GM23248 (cell line): ENCODE results near the gene TCF4. TPM values are rescaled to one million over a fixed set of nuclear protein-coding genes. Genes with fewer than 3 reads are reported as not detected.

Experiments used
- DNase-seq: peaks from one replicate; pipeline ENCODE4 v3.0.0-alpha.2; 2015
- H2AFZ ChIP-seq: fragments of 200-600 bp; sonication (generic); 2 replicates; pipeline ENCODE4 v1.6.1; 2016; ENCODE audit warnings: antibody characterized with exemption
- H3F3A ChIP-seq: fragments of 200-600 bp; sonication (generic); 2 replicates; pipeline ENCODE4 v1.6.1; 2016; ENCODE audit warnings: mild to moderate bottlenecking, antibody characterized with exemption, mixed run types; ENCODE audit not compliant: insufficient read depth
- H3K27ac ChIP-seq: fragments of 200-600 bp; sonication (generic); 2 replicates; pipeline ENCODE4 v1.5.1; 2016; ENCODE audit warnings: mild to moderate bottlenecking
- H3K27me3 ChIP-seq: fragments of 200-600 bp; sonication (generic); replicated peaks from 2 replicates; pipeline ENCODE4 v1.6.1; 2016; ENCODE audit warnings: mild to moderate bottlenecking; ENCODE audit not compliant: insufficient read depth
- H3K36me3 ChIP-seq: fragments of 200-600 bp; sonication (generic); 2 replicates; pipeline ENCODE4 v1.6.1; 2016; ENCODE audit warnings: low read depth, mild to moderate bottlenecking
- H3K4me1 ChIP-seq: fragments of 200-600 bp; sonication (generic); 2 replicates; pipeline ENCODE4 v1.6.1; 2016; ENCODE audit warnings: mild to moderate bottlenecking; ENCODE audit not compliant: insufficient read depth
- H3K4me2 ChIP-seq: fragments of 200-600 bp; sonication (generic); one replicate; pipeline ENCODE4 v1.6.1; 2016; ENCODE audit warnings: mild to moderate bottlenecking; ENCODE audit not compliant: unreplicated experiment
- H3K4me3 ChIP-seq: fragments of 200-600 bp; sonication (generic); 2 replicates; pipeline ENCODE4 v1.5.1; 2016; ENCODE audit warnings: mild to moderate bottlenecking
- H3K79me2 ChIP-seq: fragments of 200-600 bp; sonication (generic); 2 replicates; pipeline ENCODE4 v1.6.1; 2016; ENCODE audit warnings: mild to moderate bottlenecking; ENCODE audit not compliant: insufficient read depth
- H3K9ac ChIP-seq: fragments of 200-600 bp; sonication (generic); 2 replicates; pipeline ENCODE4 v1.6.1; 2016; ENCODE audit warnings: mild to moderate bottlenecking
- H3K9me2 ChIP-seq: fragments of 200-600 bp; sonication (generic); 2 replicates; pipeline ENCODE4 v1.6.1; 2016; ENCODE audit warnings: mixed run types, mild to moderate bottlenecking, moderate library complexity; ENCODE audit not compliant: insufficient read depth
- H3K9me3 ChIP-seq: fragments of 200-600 bp; sonication (generic); one replicate; pipeline ENCODE4 v1.6.1; 2017; ENCODE audit warnings: low read depth
- H4K20me1 ChIP-seq: fragments of 200-600 bp; sonication (generic); 2 replicates; pipeline ENCODE4 v1.6.0; 2016; ENCODE audit not compliant: insufficient read depth
- EZH2 ChIP-seq: fragments of 200-600 bp; sonication (generic); IDR thresholded peaks from 2 replicates; pipeline ENCODE4 v1.6.1; 2018; ENCODE audit warnings: antibody characterized with exemption, mild to moderate bottlenecking; ENCODE audit not compliant: insufficient read depth, poor library complexity, severe bottlenecking
- EZH2phosphoT487 ChIP-seq: fragments of 200-600 bp; sonication (generic); IDR thresholded peaks from 2 replicates; pipeline ENCODE4 v1.6.1; 2018; ENCODE audit warnings: antibody characterized with exemption, moderate library complexity, mild to moderate bottlenecking, low read depth; ENCODE audit not compliant: insufficient read depth
- WGBS, 2 experiments: methylation state at CpG; one replicate each; pipeline ENCODE4 v1.1.6; 2015 to 2017; ENCODE audit warnings: low lambda C conversion rate in 2 of 2, low coverage in 1 of 2; ENCODE audit errors: missing lambda C conversion rate in 2 of 2; 5-methylcytosine and 5-hydroxymethylcytosine counted together
- in situ Hi-C: fragments of 300-500 bp; cut with MboI; formaldehyde crosslinking; loops from 2 replicates; pipeline ENCODE4 v1.15.0; 2020
- polyA plus RNA-seq: library from polyadenylated mRNA; unstranded; fragments of >200 nt; fragmentation: Nextera tagmentation; extraction: Ambion mirVana; gene quantifications from 2 replicates; pipeline ENCODE4 v1.2.1, GENCODE V29; 2016
- total RNA-seq: library from RNA; depleted of rRNA; stranded (reverse); fragments of >200 nt; shearing (Covaris generic); gene quantifications from 2 replicates; pipeline ENCODE4 v1.2.3, GENCODE V29; 2014

Gene TCF4
- total and polyA plus RNA-seq, 2 experiments from 2014 or later = 54.5 to 59.3 TPM

GRCh38 chr18:55351980-55352714, 235.8 kb downstream of the TCF4 start:
- Histone ChIP-seq H3K27ac (no peak overlapping the region), H3K4me2 (no peak overlapping the region), H3K79me2 (peaks cover 54% of the 10 kb centered on the region), H3K4me1 (peaks cover 24% of the 10 kb centered on the region), H3F3A (no peaks in the 10 kb centered on the region), H3K9me3 (no peaks in the 10 kb centered on the region), H3K36me3 (no peaks in the 10 kb centered on the region), H3K4me3 (no peak overlapping the region), H3K9me2 (no peaks in the 10 kb centered on the region; the same call in 1 of the 2 replicates), H2AFZ (no peak overlapping the region), H4K20me1 (no peaks in the 10 kb centered on the region), H3K9ac (no peak overlapping the region), H3K27me3 (no peaks in the 10 kb centered on the region)
- TF ChIP-seq EZH2 (no peak), EZH2phosphoT487 (no peak)
- in situ Hi-C loops = no loop called here
- DNase-seq = no peak
- WGBS, 2 experiments = 90 to 94% methylated on average over 3 of the region's 3 CpGs

GRCh38 chr18:55351241-55351691, 236.7 kb downstream of the TCF4 start:
- peaks cover 21% of the 10 kb centered on the region for H3K4me1 ChIP-seq
- H3K4me3 ChIP-seq = no peak overlapping the region
- H3K9ac ChIP-seq = no peak overlapping the region
- WGBS, 2 experiments = 73 to 82% methylated on average over 6 of the region's 6 CpGs
- DNase-seq = peak; percentile 41
- no peak overlapping the region for H2AFZ ChIP-seq
- no peaks in the 10 kb centered on the region; the same call in 1 of the 2 replicates for H3K9me2 ChIP-seq
- no peaks in the 10 kb centered on the region for H3K27me3 ChIP-seq
- in situ Hi-C loops = no loop called here
- peak overlapping the region; percentile 45 for H3K4me2 ChIP-seq
- H3K9me3 ChIP-seq = no peaks in the 10 kb centered on the region
- H4K20me1 ChIP-seq = no peaks in the 10 kb centered on the region
- TF ChIP-seq EZH2 (no peak), EZH2phosphoT487 (no peak)
- no peaks in the 10 kb centered on the region for H3F3A ChIP-seq
- H3K36me3 ChIP-seq = no peaks in the 10 kb centered on the region
- peaks cover 51% of the 10 kb centered on the region for H3K79me2 ChIP-seq
- no peak overlapping the region for H3K27ac ChIP-seq

- DNase-seq = no peak
- Histone ChIP-seq H3K79me2 (peaks cover 51% of the 10 kb centered on the region), H3K4me2 (no peak overlapping the region), H3K27ac (no peak overlapping the region), H3K9ac (no peak overlapping the region), H3F3A (no peaks in the 10 kb centered on the region), H2AFZ (no peak overlapping the region), H3K9me2 (no peaks in the 10 kb centered on the region; the same call in 1 of the 2 replicates), H3K36me3 (no peaks in the 10 kb centered on the region), H3K4me1 (peaks cover 18% of the 10 kb centered on the region), H3K9me3 (no peaks in the 10 kb centered on the region), H3K4me3 (no peak overlapping the region), H3K27me3 (no peaks in the 10 kb centered on the region), H4K20me1 (no peaks in the 10 kb centered on the region)
- 68 to 89% methylated on average over 1 of the region's 1 CpG for WGBS, 2 experiments
- TF ChIP-seq EZH2 (no peak), EZH2phosphoT487 (no peak)
- in situ Hi-C loops = no loop called here
Observed at GRCh38 chr18:55349685-55350084, 238.3 kb downstream of the TCF4 start.

- 79 to 80% methylated on average over 16 of the region's 16 CpGs for WGBS, 2 experiments
- Histone ChIP-seq H3K27me3 (no peaks in the 10 kb centered on the region), H3K79me2 (peaks cover 45% of the 10 kb centered on the region), H4K20me1 (no peaks in the 10 kb centered on the region), H2AFZ (no peak overlapping the region), H3K4me1 (peaks cover 12% of the 10 kb centered on the region), H3F3A (0 out of 2 replicates have a peak, but pooled peaks cover 9% of the 10 kb centered on the region), H3K9me2 (no peaks in the 10 kb centered on the region; the same call in 1 of the 2 replicates), H3K9me3 (no peaks in the 10 kb centered on the region), H3K27ac (no peak overlapping the region), H3K9ac (no peak overlapping the region), H3K4me2 (no peak overlapping the region), H3K36me3 (no peaks in the 10 kb centered on the region), H3K4me3 (no peak overlapping the region)
- DNase-seq = no peak
- in situ Hi-C loops = no loop called here
- TF ChIP-seq EZH2phosphoT487 = no peak
- no peak for TF ChIP-seq EZH2
Observed at GRCh38 chr18:55346961-55347740, 240.8 kb downstream of the TCF4 start.
